Small intestine (tissue), 7 donors: ENCODE results near the gene PPP6R2. TPM values are rescaled to one million over a fixed set of nuclear protein-coding genes. Genes with fewer than 3 reads are reported as not detected.

Experiments used
- DNase-seq, 2 donors: peaks; one replicate each; pipeline versions ENCODE4 v3.0.0 to v3.0.0-alpha.2; 2013
- FAIRE-seq: peaks from 2 replicates; lab custom pipeline; 2012; peaks lifted over from hg19 to GRCh38; lab: Jason Lieb, UNC
- H3K27ac ChIP-seq, 3 donors: one replicate each; pipeline ENCODE4 v1.5.1; 2013; ENCODE audit warnings: low read length in 2 of 3, mild to moderate bottlenecking in 2 of 3, control low read depth in 1 of 3, inconsistent platforms in 1 of 3, low read depth in 1 of 3, moderate library complexity in 1 of 3
- H3K27me3 ChIP-seq, 3 donors: one replicate each; pipeline ENCODE4 v1.6.1; 2013; ENCODE audit warnings: low read length in 3 of 3, inconsistent platforms in 1 of 3; ENCODE audit not compliant: control insufficient read depth in 3 of 3, insufficient read depth in 3 of 3
- H3K36me3 ChIP-seq, 3 donors: one replicate each; pipeline ENCODE4 v1.6.1; 2013; ENCODE audit warnings: low read length in 3 of 3, inconsistent platforms in 1 of 3, low read depth in 1 of 3, mild to moderate bottlenecking in 1 of 3, moderate library complexity in 1 of 3; ENCODE audit not compliant: control insufficient read depth in 3 of 3, insufficient read depth in 2 of 3
- H3K4me1 ChIP-seq, 3 donors: one replicate each; pipeline ENCODE4 v1.6.1; 2013; ENCODE audit warnings: low read length in 2 of 3, inconsistent platforms in 1 of 3, low read depth in 1 of 3, mild to moderate bottlenecking in 1 of 3, moderate library complexity in 1 of 3; ENCODE audit not compliant: control insufficient read depth in 3 of 3, insufficient read depth in 2 of 3
- H3K4me3 ChIP-seq, 3 donors: one replicate each; pipeline ENCODE4 v1.5.1; 2013; ENCODE audit warnings: low read length in 3 of 3, control low read depth in 1 of 3, inconsistent platforms in 1 of 3, low read depth in 1 of 3, mild to moderate bottlenecking in 1 of 3, moderate library complexity in 1 of 3
- H3K9me3 ChIP-seq, 2 donors: one replicate each; pipeline ENCODE4 v1.6.1; 2013; ENCODE audit warnings: low read depth in 1 of 2, low read length in 1 of 2; ENCODE audit not compliant: control insufficient read depth in 2 of 2, insufficient read depth in 1 of 2
- WGBS, 3 donors: extraction: QIAGEN DNeasy Blood & Tissue Kit; methylation state at CpG; one replicate each; pipeline ENCODE4 v1.1.7; 2013; 5-methylcytosine and 5-hydroxymethylcytosine counted together
- polyA plus RNA-seq, 4 donors: library from polyadenylated mRNA; stranded (reverse) in 3 of 4; unstranded in 1 of 4; fragments of 200-250 nt in 3 of 4; fragments of 120-200 nt in 1 of 4; gene quantifications; one replicate each; pipeline versions ENCODE4 v1.2.1 to v1.2.3, GENCODE V29; 2013
- donor health status: healthy with polysubstance abuse.
- donor health status: control.
- donor health status: control.
- donor health status: Bipolar disorder and iron deficiency.
- donor health status: healthy.

The PPP6R2 gene
- polyA plus RNA-seq, 4 donors, result 28.6 to 41.2 (median 38.8) TPM

GRCh38 chr22:50338860-50339462 lies 4.2 kb upstream of the PPP6R2 start:
- 98 to 100% (median 99%) methylated on average over 4 of the region's 4 CpGs for WGBS, 3 donors
- DNase-seq (no peak), FAIRE-seq (no peak)
- no peak overlapping the region for H3K27ac ChIP-seq
- H3K4me3 ChIP-seq, result no peak overlapping the region
- no peaks in the 10 kb centered on the region for H3K27me3 ChIP-seq
- H3K9me3 ChIP-seq, result no peaks in the 10 kb centered on the region
- H3K4me1 ChIP-seq, result peaks cover 0 to 3% (median 0%) of the 10 kb centered on the region in 3 donors
- no peaks in the 10 kb centered on the region for H3K36me3 ChIP-seq

GRCh38 chr22:50339945-50340879 lies 2.9 kb upstream of the PPP6R2 start:
- no peak for FAIRE-seq
- H3K27me3 ChIP-seq, result no peaks in the 10 kb centered on the region
- H3K4me3 ChIP-seq, result no peak overlapping the region
- H3K9me3 ChIP-seq, result no peaks in the 10 kb centered on the region
- H3K27ac ChIP-seq, result no peak overlapping the region
- H3K4me1 ChIP-seq, result peaks cover 0 to 3% (median 0%) of the 10 kb centered on the region in 3 donors
- WGBS, 3 donors, result 68 to 75% (median 75%) methylated on average over 12 of the region's 12 CpGs
- peak in 1 of 2 donors; percentile 16 for DNase-seq
- no peaks in the 10 kb centered on the region for H3K36me3 ChIP-seq

- peak overlapping the region; percentile 43 to 83 (median 68) for H3K27ac ChIP-seq
- H3K9me3 ChIP-seq, result no peaks in the 10 kb centered on the region
- peak; percentile 84 to 93 for DNase-seq
- H3K4me1 ChIP-seq, result peaks cover 0 to 7% (median 0%) of the 10 kb centered on the region in 3 donors
- peak overlapping the region; percentile 52 to 94 (median 81) for H3K4me3 ChIP-seq
- H3K36me3 ChIP-seq, result peaks cover 0 to 6% (median 1%) of the 10 kb centered on the region in 3 donors
- FAIRE-seq, result no peak
- WGBS, 3 donors, result 0 to 13% (median 4%) methylated on average over 22 to 26 of the region's 26 CpGs
- no peaks in the 10 kb centered on the region for H3K27me3 ChIP-seq
Measured at GRCh38 chr22:50341977-50342650, 1.0 kb upstream of the PPP6R2 start.

GRCh38 chr22:50343541-50343935 lies 411 bp downstream of the PPP6R2 start:
- peak overlapping the region in 2 of 3 donors; percentile 47 to 79 for H3K27ac ChIP-seq
- peaks cover 0 to 7% (median 0%) of the 10 kb centered on the region in 3 donors for H3K4me1 ChIP-seq
- no peaks in the 10 kb centered on the region for H3K27me3 ChIP-seq
- 1 to 3% (median 2%) methylated on average over 8 to 9 of the region's 9 CpGs for WGBS, 3 donors
- H3K4me3 ChIP-seq, result peak overlapping the region; percentile 60 to 94 (median 81)
- H3K9me3 ChIP-seq, result no peaks in the 10 kb centered on the region
- peaks cover 0 to 13% (median 1%) of the 10 kb centered on the region in 3 donors for H3K36me3 ChIP-seq
- FAIRE-seq (no peak), DNase-seq (no peak)

- Histone ChIP-seq H3K4me3 (no peak overlapping the region), H3K36me3 (peaks cover 0 to 16% (median 1%) of the 10 kb centered on the region in 3 donors), H3K4me1 (peaks cover 0 to 7% (median 0%) of the 10 kb centered on the region in 3 donors), H3K9me3 (no peaks in the 10 kb centered on the region), H3K27ac (no peak overlapping the region), H3K27me3 (no peaks in the 10 kb centered on the region)
- no peak for DNase-seq
- 79 to 85% (median 84%) methylated on average over 8 of the region's 8 CpGs for WGBS, 3 donors
- no peak for FAIRE-seq
Measured at GRCh38 chr22:50346470-50346869, 3.3 kb downstream of the PPP6R2 start.

GRCh38 chr22:50347157-50347556 lies 4.0 kb downstream of the PPP6R2 start:
- FAIRE-seq, result no peak

GRCh38 chr22:50348058-50348457 lies 4.9 kb downstream of the PPP6R2 start:
- H3K4me1 ChIP-seq, result peaks cover 0 to 4% (median 0%) of the 10 kb centered on the region in 3 donors
- no peaks in the 10 kb centered on the region for H3K9me3 ChIP-seq
- H3K4me3 ChIP-seq, result no peak overlapping the region
- 34 to 68% (median 38%) methylated on average over 2 of the region's 2 CpGs for WGBS, 3 donors
- FAIRE-seq (no peak), DNase-seq (no peak)
- no peaks in the 10 kb centered on the region for H3K27me3 ChIP-seq
- H3K36me3 ChIP-seq, result peaks cover 0 to 29% (median 8%) of the 10 kb centered on the region in 3 donors
- H3K27ac ChIP-seq, result no peak overlapping the region

More at GRCh38 chr22:50347157-50347556, 4.0 kb downstream of the PPP6R2 start:
- H3K9me3 ChIP-seq, result no peaks in the 10 kb centered on the region
- no peak for DNase-seq
- peaks cover 0 to 4% (median 0%) of the 10 kb centered on the region in 3 donors for H3K4me1 ChIP-seq
- H3K36me3 ChIP-seq, result peaks cover 0 to 20% (median 3%) of the 10 kb centered on the region in 3 donors
- H3K27ac ChIP-seq, result no peak overlapping the region
- H3K4me3 ChIP-seq, result no peak overlapping the region
- no peaks in the 10 kb centered on the region for H3K27me3 ChIP-seq
- WGBS, 3 donors, result 82 to 91% (median 84%) methylated on average over 8 of the region's 8 CpGs

- H3K9me3 ChIP-seq, result no peaks in the 10 kb centered on the region
- H3K27ac ChIP-seq, result no peak overlapping the region
- no peaks in the 10 kb centered on the region for H3K27me3 ChIP-seq
- H3K36me3 ChIP-seq, result peaks cover 0 to 32% (median 7%) of the 10 kb centered on the region in 3 donors
- no peaks in the 10 kb centered on the region for H3K4me1 ChIP-seq
- DNase-seq, result no peak
- WGBS, 3 donors, result 92 to 96% (median 93%) methylated on average over 8 of the region's 8 CpGs
- FAIRE-seq, result no peak
- H3K4me3 ChIP-seq, result no peak overlapping the region
Measured at GRCh38 chr22:50356186-50356585, 13.1 kb downstream of the PPP6R2 start.
